Esophagus muscularis mucosa (tissue), 4 donors: ENCODE measurements around the gene IFRD2. TPM values are rescaled to one million over a fixed set of nuclear protein-coding genes. Genes with fewer than 3 reads are reported as not detected.

ENCODE experiments used
- DNase-seq: peaks from one replicate; pipeline ENCODE4 v3.0.0-alpha.2; 2017; ENCODE audit errors: extremely low spot score
- H3K27ac ChIP-seq, 4 donors: fragments of 200-600 bp; sonication (generic); replicated peaks in 1 of 4; 1 replicate in 3 of 4; 2 replicates in 1 of 4; pipeline ENCODE4 v1.5.1; 2016 to 2019; ENCODE audit warnings: mild to moderate bottlenecking in 1 of 4
- H3K27me3 ChIP-seq, 4 donors: fragments of 200-600 bp; sonication (generic); one replicate each; pipeline versions ENCODE4 v1.5.1 to v1.6.0; 2016 to 2019
- H3K36me3 ChIP-seq, 4 donors: fragments of 200-600 bp; sonication (generic); one replicate each; pipeline ENCODE4 v1.5.1; 2016 to 2019
- H3K4me1 ChIP-seq, 4 donors: fragments of 200-600 bp; sonication (generic); one replicate each; pipeline ENCODE4 v1.5.1; 2016 to 2019
- H3K4me3 ChIP-seq, 4 donors: fragments of 200-600 bp; sonication (generic); 1 replicate in 2 of 4; 2 replicates in 2 of 4; pipeline ENCODE4 v1.5.1; 2016 to 2019; ENCODE audit warnings: mild to moderate bottlenecking in 4 of 4, moderate library complexity in 1 of 4
- H3K9me3 ChIP-seq, 4 donors: fragments of 200-600 bp; sonication (generic); 1 replicate in 3 of 4; 2 replicates in 1 of 4; pipeline ENCODE4 v1.5.1; 2016 to 2019
- EP300 ChIP-seq: sonication (generic); formaldehyde crosslinking; IDR thresholded peaks from one replicate; pipeline ENCODE4 v1.6.1; 2017; ENCODE audit warnings: antibody characterized with exemption
- POLR2A ChIP-seq: fragments of 450-650 bp; IDR thresholded peaks from one replicate; pipeline ENCODE4 v1.6.1; 2017; ENCODE audit warnings: antibody characterized with exemption, moderate library complexity, mild to moderate bottlenecking, low read depth
- POLR2AphosphoS5 ChIP-seq, 2 donors: sonication (generic); formaldehyde crosslinking; IDR thresholded peaks; one replicate each; pipeline ENCODE4 v1.6.1; 2017; ENCODE audit warnings: antibody characterized with exemption in 2 of 2
- WGBS: methylation state at CpG from one replicate; pipeline ENCODE4 v1.1.5; 2018; 5-methylcytosine and 5-hydroxymethylcytosine counted together
- intact Hi-C: fragments of 100-400 bp; cut with DNase I; formaldehyde crosslinking; loops from one replicate; pipeline ENCODE4 v1.15.1; 2023
- total RNA-seq, 4 donors: library from RNA; depleted of rRNA; stranded (reverse); fragments of >200 nt; gene quantifications; one replicate each; pipeline versions ENCODE4 v1.1.0 to v1.2.1, GENCODE V29; 2016
- TF ChIP-seq, protein P1 (sequence below), 3 experiments: fragments of 200-600 bp in 2 of 3; fragments of 450-650 bp in 1 of 3; sonication (generic) in 2 of 3; IDR thresholded peaks; one replicate each; pipeline ENCODE4 v1.5.1; 2017 to 2019; ENCODE audit warnings: antibody characterized with exemption in 3 of 3, mild to moderate bottlenecking in 2 of 3, moderate library complexity in 1 of 3

IFRD2 gene
- total RNA-seq, 4 donors from 2014 or later: 49.4 to 106 (median 85.8) TPM

DNA sequence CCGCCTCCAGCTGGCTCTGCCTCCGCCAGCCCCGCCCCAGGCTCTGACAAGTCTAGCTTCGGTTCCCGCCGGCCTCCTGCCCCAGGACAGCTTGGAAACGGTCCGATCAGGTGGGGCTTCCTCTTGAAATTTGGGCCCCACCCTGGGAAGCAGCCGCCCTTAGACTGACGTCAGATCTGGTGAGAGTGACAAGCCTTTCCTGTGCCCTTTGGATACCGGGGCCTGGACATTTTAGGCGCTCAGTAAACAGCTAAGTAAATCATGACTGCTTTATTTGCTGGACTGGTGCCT is 7.4 kb upstream of the IFRD2 start:
- Histone ChIP-seq H3K27ac (peak overlapping the region; percentile 86 to 93 (median 92)), H3K27me3 (no peaks in the 10 kb centered on the region), H3K9me3 (no peaks in the 10 kb centered on the region), H3K4me3 (peak overlapping the region; percentile 67 to 74 (median 72)), H3K36me3 (peaks cover 0 to 9% (median under 1%) of the 10 kb centered on the region in 4 donors), H3K4me1 (peaks cover 27 to 56% (median 52%) of the 10 kb centered on the region in 4 donors)
- TF ChIP-seq POLR2A (no peak), EP300 (no peak), POLR2AphosphoS5 (IDR thresholded peaks at IDR 0.05) (no peak)
- TF ChIP-seq, protein P1, sequence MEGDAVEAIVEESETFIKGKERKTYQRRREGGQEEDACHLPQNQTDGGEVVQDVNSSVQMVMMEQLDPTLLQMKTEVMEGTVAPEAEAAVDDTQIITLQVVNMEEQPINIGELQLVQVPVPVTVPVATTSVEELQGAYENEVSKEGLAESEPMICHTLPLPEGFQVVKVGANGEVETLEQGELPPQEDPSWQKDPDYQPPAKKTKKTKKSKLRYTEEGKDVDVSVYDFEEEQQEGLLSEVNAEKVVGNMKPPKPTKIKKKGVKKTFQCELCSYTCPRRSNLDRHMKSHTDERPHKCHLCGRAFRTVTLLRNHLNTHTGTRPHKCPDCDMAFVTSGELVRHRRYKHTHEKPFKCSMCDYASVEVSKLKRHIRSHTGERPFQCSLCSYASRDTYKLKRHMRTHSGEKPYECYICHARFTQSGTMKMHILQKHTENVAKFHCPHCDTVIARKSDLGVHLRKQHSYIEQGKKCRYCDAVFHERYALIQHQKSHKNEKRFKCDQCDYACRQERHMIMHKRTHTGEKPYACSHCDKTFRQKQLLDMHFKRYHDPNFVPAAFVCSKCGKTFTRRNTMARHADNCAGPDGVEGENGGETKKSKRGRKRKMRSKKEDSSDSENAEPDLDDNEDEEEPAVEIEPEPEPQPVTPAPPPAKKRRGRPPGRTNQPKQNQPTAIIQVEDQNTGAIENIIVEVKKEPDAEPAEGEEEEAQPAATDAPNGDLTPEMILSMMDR (IDR thresholded peaks at IDR 0.05): no peak
- DNase-seq: no peak
- WGBS: 2% methylated on average over 12 of the region's 12 CpGs
- intact Hi-C loops: no loop called here

DNA sequence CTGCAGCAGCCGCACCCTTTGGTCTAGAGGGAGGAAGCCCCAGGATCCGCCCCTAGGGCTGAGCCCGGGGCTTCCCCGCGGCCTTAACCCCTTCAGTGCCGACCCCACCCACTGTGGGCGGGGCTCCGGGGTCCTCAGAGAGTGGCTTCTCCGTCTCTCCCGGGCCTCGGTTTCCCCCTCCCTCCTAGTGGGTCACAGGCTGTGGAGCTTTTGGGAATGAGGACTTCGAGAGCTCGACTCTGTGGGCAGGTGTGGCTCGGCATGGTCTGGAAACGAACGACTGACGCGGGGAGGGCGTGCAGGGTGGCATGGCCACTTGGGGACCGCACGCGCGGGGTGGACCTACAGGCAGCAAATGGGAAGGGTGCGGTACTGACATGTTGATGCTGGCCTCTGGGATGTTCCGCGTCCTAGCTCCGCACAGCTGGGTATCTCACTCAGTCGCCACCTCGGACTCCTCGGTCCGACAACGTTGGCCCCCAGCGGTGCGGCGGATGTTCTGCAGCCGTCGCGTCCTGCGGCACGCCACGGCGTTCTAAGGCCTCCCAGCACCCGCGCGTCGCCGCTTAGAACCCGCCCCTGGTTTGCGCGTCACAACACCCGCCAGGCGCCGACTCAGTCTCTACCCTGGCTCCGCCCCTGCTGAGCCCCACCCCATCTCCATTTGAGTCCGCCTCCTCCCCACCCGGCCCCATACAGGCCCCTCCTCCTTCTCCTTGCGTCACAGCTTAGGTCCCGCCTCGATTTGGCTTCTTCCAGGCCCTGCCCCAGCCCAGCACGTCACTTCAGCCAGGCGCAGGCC is 6.8 kb upstream of the IFRD2 start, which contains the start of the genes HYAL3 and NAA80:
HYAL3 (minus strand) TSS at position 570 of the 802 bp plus-strand sequence. CDS start 3,803 bp downstream, outside the sequence.
NAA80 (minus strand) TSS at position 570 of the 802 bp plus-strand sequence. CDS start 1,942 bp downstream, outside the sequence.
- Histone ChIP-seq H3K4me1 (peaks cover 27 to 56% (median 52%) of the 10 kb centered on the region in 4 donors), H3K9me3 (no peaks in the 10 kb centered on the region), H3K4me3 (peak within 1 kb of the TSS; percentile 67 to 74 (median 72)), H3K27ac (peak within 1 kb of the TSS; percentile 91 to 93 (median 92)), H3K36me3 (peaks cover 0 to 9% (median 0%) of the 10 kb centered on the region in 4 donors), H3K27me3 (no peaks in the 10 kb centered on the region)
- TF ChIP-seq, protein P1 (IDR thresholded peaks at IDR 0.05): peak; percentile 14 to 58 (median 38)
- no peak for TF ChIP-seq EP300
- TF ChIP-seq POLR2AphosphoS5 (IDR thresholded peaks at IDR 0.05): peak; percentile 96 to 99
- TF ChIP-seq POLR2A: peak; percentile 92
- intact Hi-C loops: no loop called here
- DNase-seq: peak; percentile 100
- WGBS: 1% methylated on average over 24 of the region's 61 CpGs

DNA sequence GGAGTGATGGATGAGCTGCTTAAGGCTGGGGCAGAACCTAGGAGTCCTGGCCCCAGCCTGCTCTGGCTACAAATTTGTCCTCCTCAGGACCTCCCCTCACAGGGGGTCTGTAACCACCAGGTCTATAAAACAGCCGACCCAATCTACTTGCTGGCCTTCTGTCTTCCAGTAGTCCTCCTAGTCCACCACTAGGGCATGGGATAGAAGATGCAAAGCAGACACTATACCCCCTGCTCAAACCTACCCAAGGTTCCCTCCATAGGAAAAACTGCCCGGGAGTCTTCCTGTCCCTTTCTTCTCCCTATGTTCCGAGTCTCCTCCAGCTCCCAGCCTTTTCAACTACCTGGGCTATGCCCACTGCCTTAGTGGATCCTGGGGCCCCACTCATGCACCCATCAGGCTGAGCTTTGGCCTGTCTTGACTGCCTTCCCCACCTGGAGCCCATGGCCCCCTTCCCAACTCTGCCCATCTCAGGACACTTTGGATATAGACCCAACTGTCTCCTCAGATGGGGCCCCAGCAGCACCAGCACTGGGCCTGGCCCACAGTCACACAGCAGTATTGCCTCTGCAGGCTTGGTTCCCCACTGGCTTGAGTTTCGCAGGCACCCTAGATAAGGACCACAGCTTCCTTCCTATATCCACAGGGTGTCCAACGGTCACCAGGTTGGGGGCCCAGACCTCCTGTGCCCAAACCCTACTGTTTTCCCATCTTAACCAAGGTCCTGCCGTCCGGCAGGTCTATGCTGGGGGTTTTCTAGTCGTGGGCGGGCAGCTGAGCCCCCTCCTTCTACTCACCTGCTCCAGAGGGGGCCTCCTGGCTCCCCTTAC is 5.9 kb upstream of the IFRD2 start:
- TF ChIP-seq POLR2A: no peak
- TF ChIP-seq, protein P1 (IDR thresholded peaks at IDR 0.05): peak in 1 of 3 experiments; percentile 9
- no peaks in the 10 kb centered on the region for H3K27me3 ChIP-seq
- peaks cover 29 to 51% (median 47%) of the 10 kb centered on the region in 4 donors for H3K4me1 ChIP-seq
- H3K9me3 ChIP-seq: no peaks in the 10 kb centered on the region
- no peak for DNase-seq
- peak overlapping the region; percentile 91 to 93 (median 92) for H3K27ac ChIP-seq
- H3K36me3 ChIP-seq: peaks cover 0 to 9% (median 0%) of the 10 kb centered on the region in 4 donors
- 57% methylated on average over 9 of the region's 9 CpGs for WGBS
- intact Hi-C loops: no loop called here
- H3K4me3 ChIP-seq: peak overlapping the region; percentile 67 to 74 (median 72)

DNA sequence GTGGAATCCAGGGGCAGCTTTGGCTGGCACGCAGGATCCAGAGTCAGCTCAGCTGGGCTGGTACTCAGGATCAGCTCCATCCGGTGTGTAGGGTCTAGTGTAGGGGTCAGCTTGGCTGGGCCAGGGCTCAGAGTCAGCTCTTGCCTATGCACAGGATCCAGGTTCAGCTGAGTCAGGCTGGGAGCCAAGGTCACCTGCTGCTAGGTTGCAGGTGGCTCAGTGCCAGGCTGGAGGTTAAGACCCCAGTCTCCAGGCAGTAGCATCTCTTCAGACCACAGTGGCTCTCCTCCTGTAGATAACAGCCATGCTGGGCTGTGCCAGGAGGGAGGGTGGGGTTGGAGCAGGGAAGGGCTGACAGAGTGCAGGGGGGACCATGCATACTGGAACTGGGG is 5.2 kb upstream of the IFRD2 start:
- peaks cover 35 to 51% (median 47%) of the 10 kb centered on the region in 4 donors for H3K4me1 ChIP-seq
- H3K9me3 ChIP-seq: no peaks in the 10 kb centered on the region
- H3K36me3 ChIP-seq: peaks cover 0 to 9% (median 0%) of the 10 kb centered on the region in 4 donors
- WGBS: 100% methylated on average over 2 of the region's 2 CpGs
- H3K27ac ChIP-seq: peak overlapping the region in 1 of 4 donors; percentile 92
- no peak for DNase-seq
- H3K27me3 ChIP-seq: no peaks in the 10 kb centered on the region
- H3K4me3 ChIP-seq: no peak overlapping the region
- TF ChIP-seq POLR2A (no peak), EP300 (no peak), POLR2AphosphoS5 (IDR thresholded peaks at IDR 0.05) (no peak)
- TF ChIP-seq, protein P1 (IDR thresholded peaks at IDR 0.05): no peak
- intact Hi-C loops: no loop called here
